ENCODE measurements around the gene AHRR. TPM values are rescaled to one million over a fixed set of nuclear protein-coding genes. Genes with fewer than 3 reads are reported as not detected.

The AHRR gene
- total and polyA plus RNA-seq, 10 of the 15 experiments (the other 5 are each of a cell fraction or from before 2014, with no cell fraction given) = 0.90 to 35.2 (median 19.2) TPM

DNA sequence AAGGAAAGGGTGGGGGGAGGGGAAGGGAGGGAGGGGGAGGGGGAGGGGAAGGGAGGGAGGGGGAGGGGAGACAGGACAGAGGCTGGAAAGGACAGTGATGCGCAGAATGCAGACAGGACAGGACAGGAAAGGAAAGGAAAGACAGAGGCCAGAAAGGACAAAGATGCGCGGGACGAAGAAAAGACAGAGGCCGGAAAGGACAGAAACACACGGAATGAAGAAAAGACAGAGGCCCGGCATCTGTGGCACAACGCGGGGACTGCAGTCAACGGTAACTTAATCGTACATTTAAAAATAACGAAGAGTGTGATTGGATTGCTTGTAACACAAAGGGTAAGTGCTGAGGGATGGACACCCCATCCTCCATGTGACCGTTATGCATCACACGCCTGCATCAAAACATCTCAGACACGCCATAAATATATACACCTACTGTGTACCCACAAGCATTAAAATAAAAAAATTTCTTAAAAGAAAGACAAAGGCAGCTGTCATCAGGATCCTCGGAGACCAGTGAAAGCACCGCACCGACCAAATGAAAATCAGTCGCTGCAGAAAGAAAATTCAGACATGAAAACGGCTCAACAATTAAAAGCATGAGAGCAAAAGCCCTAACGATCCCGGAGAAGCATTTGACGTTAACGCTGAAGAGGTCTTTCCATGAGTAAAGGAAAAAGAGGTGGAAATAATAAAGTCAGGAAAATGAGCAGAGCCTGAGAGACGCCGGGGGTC, 68.5 kb downstream of the AHRR start:
- WGBS (ENCODE audit: insufficient coverage, insufficient replicate concordance, low lambda C conversion rate, missing lambda C conversion rate) = 94% methylated on average over 25 of the region's 26 CpGs
- Histone ChIP-seq H3K79me2 (ENCODE audit: control insufficient read depth, insufficient read depth, low read length) (peaks cover 11% of the 10 kb centered on the region), H3K9ac (ENCODE audit: control insufficient read depth, insufficient read depth, low read length) (no peak overlapping the region), H3K4me3 (no peak overlapping the region), H4K20me1 (ENCODE audit: control insufficient read depth, insufficient read depth) (no peaks in the 10 kb centered on the region), H3K27me3 (replicated peaks in 1 of 2; ENCODE audit: control insufficient read depth in 2 of 2, insufficient read depth in 2 of 2, low read length in 1 of 2) (no peaks in the 10 kb centered on the region), H3K9me3 (replicated peaks; ENCODE audit: control insufficient read depth, insufficient read depth, low read length) (peaks cover 3% of the 10 kb centered on the region), H3K4me1 (ENCODE audit: control insufficient read depth, insufficient read depth, low read length) (peaks cover 21% of the 10 kb centered on the region), H3K36me3 (ENCODE audit: control insufficient read depth in 2 of 2, insufficient read depth in 2 of 2, low read length in 1 of 2) (peaks cover 4 to 30% of the 10 kb centered on the region in 2 experiments), H3K27ac (ENCODE audit: control insufficient read depth, insufficient read depth) (no peak overlapping the region), H2AFZ (ENCODE audit: control insufficient read depth, low read depth, low read length) (no peak overlapping the region), H3K4me2 (ENCODE audit: control insufficient read depth, insufficient read depth) (no peak overlapping the region)
- TF ChIP-seq, protein P1, sequence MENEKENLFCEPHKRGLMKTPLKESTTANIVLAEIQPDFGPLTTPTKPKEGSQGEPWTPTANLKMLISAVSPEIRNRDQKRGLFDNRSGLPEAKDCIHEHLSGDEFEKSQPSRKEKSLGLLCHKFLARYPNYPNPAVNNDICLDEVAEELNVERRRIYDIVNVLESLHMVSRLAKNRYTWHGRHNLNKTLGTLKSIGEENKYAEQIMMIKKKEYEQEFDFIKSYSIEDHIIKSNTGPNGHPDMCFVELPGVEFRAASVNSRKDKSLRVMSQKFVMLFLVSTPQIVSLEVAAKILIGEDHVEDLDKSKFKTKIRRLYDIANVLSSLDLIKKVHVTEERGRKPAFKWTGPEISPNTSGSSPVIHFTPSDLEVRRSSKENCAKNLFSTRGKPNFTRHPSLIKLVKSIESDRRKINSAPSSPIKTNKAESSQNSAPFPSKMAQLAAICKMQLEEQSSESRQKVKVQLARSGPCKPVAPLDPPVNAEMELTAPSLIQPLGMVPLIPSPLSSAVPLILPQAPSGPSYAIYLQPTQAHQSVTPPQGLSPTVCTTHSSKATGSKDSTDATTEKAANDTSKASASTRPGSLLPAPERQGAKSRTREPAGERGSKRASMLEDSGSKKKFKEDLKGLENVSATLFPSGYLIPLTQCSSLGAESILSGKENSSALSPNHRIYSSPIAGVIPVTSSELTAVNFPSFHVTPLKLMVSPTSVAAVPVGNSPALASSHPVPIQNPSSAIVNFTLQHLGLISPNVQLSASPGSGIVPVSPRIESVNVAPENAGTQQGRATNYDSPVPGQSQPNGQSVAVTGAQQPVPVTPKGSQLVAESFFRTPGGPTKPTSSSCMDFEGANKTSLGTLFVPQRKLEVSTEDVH (IDR thresholded peaks at IDR 0.05; ENCODE audit: low read depth, partially characterized antibody) = no peak
- TF ChIP-seq POLR2AphosphoS5 (IDR thresholded peaks at IDR 0.05; ENCODE audit: low read length) = 0 out of 2 replicates have a peak, but pooled peaks have one; percentile 16
- intact Hi-C loops (cut with micrococcal nuclease; ENCODE audit: unreplicated experiment) = no loop called here
- DNase-seq (ENCODE audit: low read depth, low spot score) (no peak), ATAC-seq (no peak), FAIRE-seq (no peak)
- CTCF ChIA-PET = interaction anchor here (0.6 kb wide), 1 partner anchor 36 kb away, joined by 4 read pairs; no protein-coding TSS in a partner anchor
- RAD21 ChIA-PET (ENCODE audit: unreplicated experiment) = no interaction called here
- no TSS peak for BruUV-seq (replicated peaks)
- in situ Hi-C loops (cut with MboI) = no loop called here
- SMC1A ChIA-PET (ENCODE audit: uncharacterized antibody, unreplicated experiment) = no interaction called here
- POLR2A ChIA-PET = no interaction called here

Data from GM12878 (cell line).